A549 (cell line): ENCODE measurements around the gene NPBWR2. TPM values are rescaled to one million over a fixed set of nuclear protein-coding genes. Genes with fewer than 3 reads are reported as not detected.

Experiments used
- ATAC-seq, 2 experiments: fragments of 200-7000 bp in 1 of 2; fragments of >200 bp in 1 of 2; cut with Nextera tagmentation in 1 of 2; cut with Tn5 transposase in 1 of 2; 3 replicates each; pipeline versions ENCODE4 v1.8.0 to v1.9.1; 2018 to 2020; ENCODE audit warnings: mild to moderate bottlenecking in 1 of 2, moderate library complexity in 1 of 2
- CTCF ChIA-PET: fragments of 300-600 bp; sonication (Branson Sonifier 250); formaldehyde crosslinking; extraction: SDS; loops from one replicate; lab custom pipeline; 2021; ENCODE audit warnings: antibody characterized with exemption, inconsistent platforms; lab: Yijun Ruan, JAX
- POLR2A ChIA-PET: fragments of 350-600 bp; formaldehyde crosslinking; extraction: SDS; loops from one replicate; lab custom pipeline; 2021; ENCODE audit warnings: antibody characterized with exemption, inconsistent platforms; lab: Yijun Ruan, JAX
- DNase-seq, 2 experiments: peaks; one replicate each; pipeline versions ENCODE4 v3.0.0 to v3.0.0-alpha.2; 2011 to 2016; ENCODE audit warnings: low read depth in 1 of 2, low spot score in 1 of 2
- FAIRE-seq: peaks from 2 replicates; lab custom pipeline; 2011; peaks lifted over from hg19 to GRCh38; lab: Jason Lieb, UNC
- H3K27ac ChIP-seq, 2 experiments: fragments of >200 bp; sonication (Bioruptor Twin); formaldehyde crosslinking; 3 replicates each; pipeline ENCODE4 v1.5.1; 2016 to 2017
- H3K4me1 ChIP-seq: fragments of >200 bp; sonication (Bioruptor Twin); formaldehyde crosslinking; 3 replicates; pipeline ENCODE4 v1.6.1; 2016
- H3K4me2 ChIP-seq: fragments of >200 bp; sonication (Bioruptor Twin); formaldehyde crosslinking; 3 replicates; pipeline ENCODE4 v1.6.1; 2016
- H3K4me3 ChIP-seq: fragments of >200 bp; sonication (Bioruptor Twin); formaldehyde crosslinking; 3 replicates; pipeline ENCODE4 v1.5.1; 2016
- H3K9me3 ChIP-seq: fragments of >200 bp; sonication (Bioruptor Twin); formaldehyde crosslinking; 3 replicates; pipeline ENCODE4 v1.6.1; 2016
- BHLHE40 ChIP-seq: IDR thresholded peaks from 2 replicates; pipeline ENCODE4 v1.6.1; 2012; ENCODE audit warnings: low read depth, low read length, inconsistent platforms
- CBX2 ChIP-seq: fragments of 200-600 bp; sonication (generic); IDR thresholded peaks from 2 replicates; pipeline ENCODE4 v1.6.1; 2016; ENCODE audit warnings: low read depth, mild to moderate bottlenecking, borderline replicate concordance
- CEBPB ChIP-seq, 2 experiments: fragments of >200 bp in 1 of 2; sonication (Bioruptor Twin) in 1 of 2; formaldehyde crosslinking in 1 of 2; IDR thresholded peaks; 2 replicates each; pipeline ENCODE4 v1.6.1; 2012 to 2016
- CHD2 ChIP-seq: fragments of 150-350 bp; IDR thresholded peaks from 2 replicates; pipeline ENCODE4 v1.6.1; 2014; ENCODE audit warnings: low read length; ENCODE audit not compliant: partially characterized antibody
- CTCF ChIP-seq: fragments of >200 bp; sonication (Bioruptor Twin); formaldehyde crosslinking; IDR thresholded peaks from 3 replicates; pipeline ENCODE4 v1.5.1; 2016
- EHMT2 ChIP-seq: fragments of 200-600 bp; sonication (generic); IDR thresholded peaks from 2 replicates; pipeline ENCODE4 v1.6.1; 2016; ENCODE audit warnings: antibody characterized with exemption, low read depth, mild to moderate bottlenecking, moderate library complexity
- FOSB ChIP-seq: fragments of 250-450 bp; sonication (Bioruptor Pico); IDR thresholded peaks from 2 replicates; pipeline ENCODE4 v1.5.0; 2020; ENCODE audit warnings: mild to moderate bottlenecking, moderate library complexity
- HDAC2 ChIP-seq: fragments of 200-600 bp; sonication (generic); IDR thresholded peaks from 2 replicates; pipeline ENCODE4 v1.6.1; 2016
- HOXA7 ChIP-seq: fragments of 250-450 bp; sonication (Bioruptor Pico); IDR thresholded peaks from 2 replicates; pipeline ENCODE4 v1.5.0; 2020; ENCODE audit warnings: mild to moderate bottlenecking, moderate library complexity
- JUN ChIP-seq, 2 experiments: fragments of >200 bp; sonication (Bioruptor Twin); formaldehyde crosslinking; IDR thresholded peaks; 2 replicates in 1 of 2; 3 replicates in 1 of 2; pipeline ENCODE4 v1.6.1; 2016 to 2017
- KDM1A ChIP-seq: fragments of 200-600 bp; sonication (generic); IDR thresholded peaks from 2 replicates; pipeline ENCODE4 v1.6.1; 2016; ENCODE audit warnings: low read depth, mild to moderate bottlenecking
- MAFK ChIP-seq: fragments of 450-650 bp; IDR thresholded peaks from 2 replicates; pipeline ENCODE4 v1.6.1; 2014; ENCODE audit not compliant: partially characterized antibody
- MAX ChIP-seq: IDR thresholded peaks from 2 replicates; pipeline ENCODE4 v1.6.1; 2012
- MAZ ChIP-seq: fragments of 150-350 bp; IDR thresholded peaks from 2 replicates; pipeline ENCODE4 v1.6.1; 2014; ENCODE audit warnings: antibody characterized with exemption, low read depth, low read length, borderline replicate concordance
- NFE2L2 ChIP-seq: fragments of 150-350 bp; conservative IDR thresholded peaks from 2 replicates; pipeline ENCODE4 v1.6.1; 2014; ENCODE audit warnings: low read length
- NPAS2 ChIP-seq: fragments of 250-450 bp; sonication (Bioruptor Pico); IDR thresholded peaks from 2 replicates; pipeline ENCODE4 v1.8.0; 2022; ENCODE audit warnings: mild to moderate bottlenecking, moderate library complexity, borderline replicate concordance
- PBX3 ChIP-seq: IDR thresholded peaks from 2 replicates; pipeline ENCODE4 v1.6.1; 2012
- POLR2AphosphoS2 ChIP-seq: conservative IDR thresholded peaks from 2 replicates; pipeline ENCODE4 v1.6.1; 2012; ENCODE audit warnings: low read length, improper control_type of control experiment, inconsistent platforms
- RARB ChIP-seq: fragments of 250-450 bp; sonication (Bioruptor Pico); IDR thresholded peaks from 2 replicates; pipeline ENCODE4 v1.8.0; 2021; ENCODE audit warnings: mild to moderate bottlenecking, moderate library complexity
- RCOR1 ChIP-seq: fragments of 150-350 bp; IDR thresholded peaks from 2 replicates; pipeline ENCODE4 v1.6.1; 2014; ENCODE audit warnings: antibody characterized with exemption, low read length, low read depth
- REST ChIP-seq: fragments of 200-600 bp; sonication (generic); IDR thresholded peaks from 2 replicates; pipeline ENCODE4 v1.6.1; 2016; ENCODE audit warnings: antibody characterized with exemption, mild to moderate bottlenecking, moderate library complexity
- SMC3 ChIP-seq: fragments of >200 bp; sonication (Bioruptor Twin); formaldehyde crosslinking; IDR thresholded peaks from 3 replicates; pipeline ENCODE4 v1.6.1; 2018; ENCODE audit warnings: inconsistent platforms
- TFCP2L1 ChIP-seq: fragments of 250-450 bp; sonication (Bioruptor Pico); IDR thresholded peaks from 2 replicates; pipeline ENCODE4 v1.5.0; 2021; ENCODE audit warnings: mild to moderate bottlenecking
- TP53 ChIP-seq: fragments of 250-450 bp; sonication (Bioruptor Pico); IDR thresholded peaks from 2 replicates; pipeline ENCODE4 v1.5.0; 2021; ENCODE audit warnings: mild to moderate bottlenecking, moderate library complexity
- USF2 ChIP-seq: fragments of 450-650 bp; IDR thresholded peaks from 2 replicates; pipeline ENCODE4 v1.6.1; 2014; ENCODE audit warnings: antibody characterized with exemption
- WGBS: methylation state at CpG from one replicate; pipeline ENCODE4 v1.1.6; 2017; ENCODE audit errors: missing lambda C conversion rate; 5-methylcytosine and 5-hydroxymethylcytosine counted together
- polyA plus RNA-seq, 4 experiments: library from polyadenylated mRNA; depleted of rRNA in 3 of 4; stranded (reverse); fragments of >200 nt; fragmentation: RNase III in 1 of 4; extraction: RNeasy Plus Mini Kit Qiagen cat#74134 plus additional on column Dnase treatment in 1 of 4; gene quantifications; 2 replicates in 3 of 4; 3 replicates in 1 of 4; pipeline ENCODE4 v1.2.3, GENCODE V29; 2011 to 2017
- TF ChIP-seq, protein P1 (sequence below): fragments of 250-450 bp; sonication (Bioruptor Pico); IDR thresholded peaks from 2 replicates; pipeline ENCODE4 v1.5.0; 2020; ENCODE audit warnings: low read depth, mild to moderate bottlenecking, moderate library complexity
- TF ChIP-seq, protein P2 (sequence below): fragments of >200 bp; sonication (Bioruptor Twin); formaldehyde crosslinking; IDR thresholded peaks from 3 replicates; pipeline ENCODE4 v1.6.1; 2016

NPBWR2 gene
- polyA plus RNA-seq, 2 of the 4 experiments (the other 2 are of a cell fraction), result not detected

DNA sequence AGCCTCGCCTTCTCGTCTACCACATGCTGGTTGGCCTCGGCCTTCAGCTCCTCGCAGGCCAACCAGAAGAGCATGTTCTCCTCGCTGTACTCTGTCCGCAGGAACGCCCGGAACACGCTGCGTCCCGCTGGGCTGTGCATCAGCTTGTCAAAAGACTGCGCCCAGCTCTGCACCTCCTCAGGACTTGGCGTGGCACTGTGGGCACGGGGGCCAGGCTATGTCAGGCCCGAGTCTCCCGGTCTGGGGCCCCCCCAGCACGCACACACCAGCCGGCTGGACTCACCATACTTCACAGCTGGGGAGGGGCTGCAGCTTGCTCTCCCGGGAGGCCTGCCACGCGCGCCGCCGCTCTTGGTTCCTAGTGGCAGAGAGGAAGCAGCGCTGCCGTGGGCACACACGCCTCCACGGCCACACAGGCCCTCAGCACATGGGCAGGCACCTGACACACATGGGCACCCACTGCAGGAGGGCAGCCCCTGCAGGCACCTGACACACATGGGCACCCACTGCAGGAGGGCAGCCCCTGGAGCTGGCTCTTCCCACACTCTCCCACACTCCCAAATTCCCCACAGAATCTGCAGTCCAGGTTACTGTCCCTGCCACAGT lies 33.1 kb downstream of the NPBWR2 start:
- TF ChIP-seq RCOR1 (no peak), HOXA7 (no peak), HDAC2 (no peak), TFCP2L1 (CRISPR knock-in tag) (no peak), REST (no peak), CBX2 (no peak), NPAS2 (CRISPR knock-in tag) (no peak), CEBPB (IDR thresholded peaks at IDR 0.05) (no peak), EHMT2 (no peak), RARB (CRISPR knock-in tag) (no peak), BHLHE40 (no peak), CHD2 (no peak), USF2 (no peak), KDM1A (no peak), MAZ (no peak), SMC3 (no peak), TP53 (CRISPR knock-in tag) (no peak)
- TF ChIP-seq, protein P1, sequence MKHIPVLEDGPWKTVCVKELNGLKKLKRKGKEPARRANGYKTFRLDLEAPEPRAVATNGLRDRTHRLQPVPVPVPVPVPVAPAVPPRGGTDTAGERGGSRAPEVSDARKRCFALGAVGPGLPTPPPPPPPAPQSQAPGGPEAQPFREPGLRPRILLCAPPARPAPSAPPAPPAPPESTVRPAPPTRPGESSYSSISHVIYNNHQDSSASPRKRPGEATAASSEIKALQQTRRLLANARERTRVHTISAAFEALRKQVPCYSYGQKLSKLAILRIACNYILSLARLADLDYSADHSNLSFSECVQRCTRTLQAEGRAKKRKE (CRISPR knock-in tag), result no peak
- TF ChIP-seq, protein P2, sequence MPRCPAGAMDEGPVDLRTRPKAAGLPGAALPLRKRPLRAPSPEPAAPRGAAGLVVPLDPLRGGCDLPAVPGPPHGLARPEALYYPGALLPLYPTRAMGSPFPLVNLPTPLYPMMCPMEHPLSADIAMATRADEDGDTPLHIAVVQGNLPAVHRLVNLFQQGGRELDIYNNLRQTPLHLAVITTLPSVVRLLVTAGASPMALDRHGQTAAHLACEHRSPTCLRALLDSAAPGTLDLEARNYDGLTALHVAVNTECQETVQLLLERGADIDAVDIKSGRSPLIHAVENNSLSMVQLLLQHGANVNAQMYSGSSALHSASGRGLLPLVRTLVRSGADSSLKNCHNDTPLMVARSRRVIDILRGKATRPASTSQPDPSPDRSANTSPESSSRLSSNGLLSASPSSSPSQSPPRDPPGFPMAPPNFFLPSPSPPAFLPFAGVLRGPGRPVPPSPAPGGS, result no peak
- TF ChIP-seq, all 56 proteins: peak for 0
- no peaks in the 10 kb centered on the region for H3K9me3 ChIP-seq
- ATAC-seq (no peak), DNase-seq (no peak), FAIRE-seq (no peak)
- no peak overlapping the region for H3K4me2 ChIP-seq
- no peak overlapping the region for H3K27ac ChIP-seq
- H3K4me3 ChIP-seq, result no peak overlapping the region
- 94% methylated on average over 26 of the region's 28 CpGs for WGBS
- POLR2A ChIA-PET, result no interaction called here
- H3K4me1 ChIP-seq, result peaks cover 14% of the 10 kb centered on the region
- CTCF ChIA-PET, result interaction anchor here (0.6 to 3.9 kb wide), 5 partner anchors 9 to 442 kb away, joined by 3 to 23 read pairs (median 6); partner anchors contain the start of gene LKAAEAR1

GRCh38 chr20:64073476-64074183 lies 33.7 kb downstream of the NPBWR2 start:
- FAIRE-seq (no peak), DNase-seq (no peak), ATAC-seq (no peak)
- Histone ChIP-seq H3K4me2 (no peak overlapping the region), H3K27ac (no peak overlapping the region), H3K4me1 (peaks cover 9% of the 10 kb centered on the region), H3K4me3 (no peak overlapping the region), H3K9me3 (no peaks in the 10 kb centered on the region)
- ChIA-PET CTCF (interaction anchor here (0.6 to 3.9 kb wide), 8 partner anchors 9 to 441 kb away, joined by 3 to 23 read pairs (median 5); partner anchors contain the start of gene LKAAEAR1), POLR2A (no interaction called here)
- 96% methylated on average over 22 of the region's 37 CpGs for WGBS
- no peak for TF ChIP-seq NFE2L2
- TF ChIP-seq FOSB, result no peak
- no peak for TF ChIP-seq POLR2AphosphoS2
- TF ChIP-seq CTCF, result no peak
- TF ChIP-seq MAX, result no peak
- TF ChIP-seq MAFK, result no peak
- no peak for TF ChIP-seq CBX2
- TF ChIP-seq JUN (IDR thresholded peaks at IDR 0.05), result no peak
- TF ChIP-seq BHLHE40, result no peak
- no peak for TF ChIP-seq EHMT2
- no peak for TF ChIP-seq PBX3
